ENCODE results near the gene SMARCC2. TPM values are rescaled to one million over a fixed set of nuclear protein-coding genes. Genes with fewer than 3 reads are reported as not detected.

SMARCC2 gene
- total and polyA plus RNA-seq, 9 of the 15 experiments (the other 6 are each of a cell fraction or from before 2014, with no cell fraction given): 11.9 to 86.0 (median 36.6) TPM

Other genes starting within 250 kb of the SMARCC2 start
Only the 7 nearest of the 24 such genes appear.
- gene ESYT1, start 61.2 kb downstream of the SMARCC2 start, total RNA-seq (2014; rRNA removed): 176 and 237 TPM in 2 replicates
- gene ESYT1, start 61.2 kb downstream of the SMARCC2 start, total RNA-seq (2014; rRNA removed; fragmentation: Illumina TruSeq; extraction: Trizol): 113 and 132 TPM in 2 replicates
- gene ESYT1, start 61.2 kb downstream of the SMARCC2 start, total RNA-seq (2015; rRNA removed; fragmentation: Illumina TruSeq; extraction: Trizol): 132 and 133 TPM in 2 replicates
- gene ESYT1, start 61.2 kb downstream of the SMARCC2 start, total RNA-seq (2021): 237 and 251 TPM in 2 replicates
- 164 and 228 TPM in 2 replicates for gene ESYT1, start 61.2 kb downstream of the SMARCC2 start, polyA plus RNA-seq (2011; rRNA removed)
- gene ESYT1, start 61.2 kb downstream of the SMARCC2 start, polyA plus RNA-seq (2014; fragmentation: Illumina TruSeq; extraction: Trizol): 396 and 420 TPM in 2 replicates
- gene ESYT1, start 61.2 kb downstream of the SMARCC2 start, polyA plus RNA-seq (2014; fragmentation: Nextera tagmentation; extraction: Ambion mirVana): 100 to 1,000 TPM; 156 to 194 TPM
- 146 and 160 TPM in 2 replicates for gene ESYT1, start 61.2 kb downstream of the SMARCC2 start, polyA plus RNA-seq (2014; rRNA removed)
- gene MYL6B, start 36.9 kb downstream of the SMARCC2 start, total RNA-seq (2014; rRNA removed): 67.3 and 70.7 TPM in 2 replicates
- gene MYL6B, start 36.9 kb downstream of the SMARCC2 start, total RNA-seq (2014; rRNA removed; fragmentation: Illumina TruSeq; extraction: Trizol): 32.9 and 42.8 TPM in 2 replicates
- 65.2 and 69.4 TPM in 2 replicates for gene MYL6B, start 36.9 kb downstream of the SMARCC2 start, total RNA-seq (2015; rRNA removed; fragmentation: Illumina TruSeq; extraction: Trizol)
- 77.3 and 95.4 TPM in 2 replicates for gene MYL6B, start 36.9 kb downstream of the SMARCC2 start, total RNA-seq (2021)
- gene MYL6B, start 36.9 kb downstream of the SMARCC2 start, polyA plus RNA-seq (2011; rRNA removed): 65.7 and 66.5 TPM in 2 replicates
- 55.7 and 65.2 TPM in 2 replicates for gene MYL6B, start 36.9 kb downstream of the SMARCC2 start, polyA plus RNA-seq (2014; fragmentation: Illumina TruSeq; extraction: Trizol)
- gene MYL6B, start 36.9 kb downstream of the SMARCC2 start, polyA plus RNA-seq (2014; fragmentation: Nextera tagmentation; extraction: Ambion mirVana): 10 to 100 TPM; 48.2 to 68.6 TPM
- gene MYL6B, start 36.9 kb downstream of the SMARCC2 start, polyA plus RNA-seq (2014; rRNA removed): 69.7 and 75.5 TPM in 2 replicates
- gene MYL6, start 31.1 kb downstream of the SMARCC2 start, total RNA-seq (2014; rRNA removed): 732 and 768 TPM in 2 replicates
- gene MYL6, start 31.1 kb downstream of the SMARCC2 start, total RNA-seq (2014; rRNA removed; fragmentation: Illumina TruSeq; extraction: Trizol): 816 and 934 TPM in 2 replicates
- gene MYL6, start 31.1 kb downstream of the SMARCC2 start, total RNA-seq (2015; rRNA removed; fragmentation: Illumina TruSeq; extraction: Trizol): 939 and 958 TPM in 2 replicates
- 535 and 557 TPM in 2 replicates for gene MYL6, start 31.1 kb downstream of the SMARCC2 start, total RNA-seq (2021)
- 1,427 and 1,548 TPM in 2 replicates for gene MYL6, start 31.1 kb downstream of the SMARCC2 start, polyA plus RNA-seq (2011; rRNA removed)
- 745 and 824 TPM in 2 replicates for gene MYL6, start 31.1 kb downstream of the SMARCC2 start, polyA plus RNA-seq (2014; fragmentation: Illumina TruSeq; extraction: Trizol)
- gene MYL6, start 31.1 kb downstream of the SMARCC2 start, polyA plus RNA-seq (2014; fragmentation: Nextera tagmentation; extraction: Ambion mirVana): 1,000 to 10,000 TPM; 1,377 to 1,664 TPM
- 954 and 1,028 TPM in 2 replicates for gene MYL6, start 31.1 kb downstream of the SMARCC2 start, polyA plus RNA-seq (2014; rRNA removed)
- 28.7 and 39.7 TPM in 2 replicates for gene RNF41, start 32.4 kb upstream of the SMARCC2 start, total RNA-seq (2014; rRNA removed)
- gene RNF41, start 32.4 kb upstream of the SMARCC2 start, total RNA-seq (2014; rRNA removed; fragmentation: Illumina TruSeq; extraction: Trizol): 32.2 and 33.8 TPM in 2 replicates
- gene RNF41, start 32.4 kb upstream of the SMARCC2 start, total RNA-seq (2015; rRNA removed; fragmentation: Illumina TruSeq; extraction: Trizol): 28.2 and 29.0 TPM in 2 replicates
- 37.1 and 40.6 TPM in 2 replicates for gene RNF41, start 32.4 kb upstream of the SMARCC2 start, total RNA-seq (2021)
- 45.4 and 63.8 TPM in 2 replicates for gene RNF41, start 32.4 kb upstream of the SMARCC2 start, polyA plus RNA-seq (2011; rRNA removed)
- gene RNF41, start 32.4 kb upstream of the SMARCC2 start, polyA plus RNA-seq (2014; fragmentation: Illumina TruSeq; extraction: Trizol): 46.8 and 53.2 TPM in 2 replicates
- 10 to 100 TPM; 29.7 to 30.0 TPM for gene RNF41, start 32.4 kb upstream of the SMARCC2 start, polyA plus RNA-seq (2014; fragmentation: Nextera tagmentation; extraction: Ambion mirVana)
- 36.0 and 39.3 TPM in 2 replicates for gene RNF41, start 32.4 kb upstream of the SMARCC2 start, polyA plus RNA-seq (2014; rRNA removed)
- gene NABP2, start 34.9 kb upstream of the SMARCC2 start, total RNA-seq (2014; rRNA removed): 49.3 and 53.1 TPM in 2 replicates
- 38.1 and 38.2 TPM in 2 replicates for gene NABP2, start 34.9 kb upstream of the SMARCC2 start, total RNA-seq (2014; rRNA removed; fragmentation: Illumina TruSeq; extraction: Trizol)
- 50.0 and 51.5 TPM in 2 replicates for gene NABP2, start 34.9 kb upstream of the SMARCC2 start, total RNA-seq (2015; rRNA removed; fragmentation: Illumina TruSeq; extraction: Trizol)
- 39.5 and 43.1 TPM in 2 replicates for gene NABP2, start 34.9 kb upstream of the SMARCC2 start, total RNA-seq (2021)
- gene NABP2, start 34.9 kb upstream of the SMARCC2 start, polyA plus RNA-seq (2011; rRNA removed): 51.6 and 60.6 TPM in 2 replicates
- 43.5 and 43.8 TPM in 2 replicates for gene NABP2, start 34.9 kb upstream of the SMARCC2 start, polyA plus RNA-seq (2014; fragmentation: Illumina TruSeq; extraction: Trizol)
- 10 to 100 TPM; 11.3 to 28.0 TPM for gene NABP2, start 34.9 kb upstream of the SMARCC2 start, polyA plus RNA-seq (2014; fragmentation: Nextera tagmentation; extraction: Ambion mirVana)
- gene NABP2, start 34.9 kb upstream of the SMARCC2 start, polyA plus RNA-seq (2014; rRNA removed): 46.8 and 58.2 TPM in 2 replicates
- not detected in 2 replicates for gene SLC39A5, start 40.6 kb upstream of the SMARCC2 start, total RNA-seq (2014; rRNA removed)
- gene SLC39A5, start 40.6 kb upstream of the SMARCC2 start, total RNA-seq (2014; rRNA removed; fragmentation: Illumina TruSeq; extraction: Trizol): not detected in 2 replicates
- not detected in 2 replicates for gene SLC39A5, start 40.6 kb upstream of the SMARCC2 start, total RNA-seq (2015; rRNA removed; fragmentation: Illumina TruSeq; extraction: Trizol)
- 0.27 TPM in 1 of 2 replicates, not detected in the other for gene SLC39A5, start 40.6 kb upstream of the SMARCC2 start, total RNA-seq (2021)
- 0.08 and 0.18 TPM in 2 replicates for gene SLC39A5, start 40.6 kb upstream of the SMARCC2 start, polyA plus RNA-seq (2011; rRNA removed)
- 0.10 TPM in 1 of 2 replicates, not detected in the other for gene SLC39A5, start 40.6 kb upstream of the SMARCC2 start, polyA plus RNA-seq (2014; fragmentation: Illumina TruSeq; extraction: Trizol)
- not detected for gene SLC39A5, start 40.6 kb upstream of the SMARCC2 start, polyA plus RNA-seq (2014; fragmentation: Nextera tagmentation; extraction: Ambion mirVana)
- gene SLC39A5, start 40.6 kb upstream of the SMARCC2 start, polyA plus RNA-seq (2014; rRNA removed): not detected in 2 replicates
- 7.5 and 14.9 TPM in 2 replicates for gene ANKRD52, start 68.9 kb upstream of the SMARCC2 start, total RNA-seq (2014; rRNA removed)
- gene ANKRD52, start 68.9 kb upstream of the SMARCC2 start, total RNA-seq (2014; rRNA removed; fragmentation: Illumina TruSeq; extraction: Trizol): 5.8 and 7.9 TPM in 2 replicates
- 8.7 and 10.2 TPM in 2 replicates for gene ANKRD52, start 68.9 kb upstream of the SMARCC2 start, total RNA-seq (2015; rRNA removed; fragmentation: Illumina TruSeq; extraction: Trizol)
- gene ANKRD52, start 68.9 kb upstream of the SMARCC2 start, total RNA-seq (2021): 39.1 and 46.8 TPM in 2 replicates
- gene ANKRD52, start 68.9 kb upstream of the SMARCC2 start, polyA plus RNA-seq (2011; rRNA removed): 7.4 and 13.4 TPM in 2 replicates
- gene ANKRD52, start 68.9 kb upstream of the SMARCC2 start, polyA plus RNA-seq (2014; fragmentation: Illumina TruSeq; extraction: Trizol): 22.6 and 25.5 TPM in 2 replicates
- gene ANKRD52, start 68.9 kb upstream of the SMARCC2 start, polyA plus RNA-seq (2014; fragmentation: Nextera tagmentation; extraction: Ambion mirVana): under 1 TPM; 0.52 to 0.55 TPM
- 16.7 and 17.3 TPM in 2 replicates for gene ANKRD52, start 68.9 kb upstream of the SMARCC2 start, polyA plus RNA-seq (2014; rRNA removed)

All from K562 (cell line).